NK-92 (cell line): ENCODE data around the gene CRB1.

ENCODE experiments used
- DNase-seq: peaks from one replicate; lab custom pipeline; 2025; ENCODE audit not compliant: unreplicated experiment; lab: John Stamatoyannopoulos, UW

Gene CRB1

GRCh38 chr1:197268012-197268411 lies at the start of gene CRB1:
Gene CRB1 (plus strand): TSS chr1:197268252. CDS start chr1:197268413, 161 bp downstream.
- DNase-seq, result no peak

GRCh38 chr1:197218857-197219256 lies 49.2 kb upstream of the CRB1 start:
- no peak for DNase-seq

- DNase-seq, result no peak
These were observed 45.9 kb upstream of the CRB1 start for GRCh38 chr1:197222025-197222685.

GRCh38 chr1:197222780-197223179 lies 45.3 kb upstream of the CRB1 start:
- no peak for DNase-seq

- no peak for DNase-seq
These were observed 43.9 kb upstream of the CRB1 start for GRCh38 chr1:197224160-197224559.

- no peak for DNase-seq
These were observed 42.4 kb upstream of the CRB1 start for GRCh38 chr1:197225611-197226010.

- DNase-seq, result no peak
These were observed 33.5 kb upstream of the CRB1 start for GRCh38 chr1:197234581-197234980.

- DNase-seq, result no peak
These were observed 32.7 kb upstream of the CRB1 start for GRCh38 chr1:197235355-197235754.

- no peak for DNase-seq
These were observed 20.6 kb upstream of the CRB1 start for GRCh38 chr1:197247465-197247864.

- no peak for DNase-seq
These were observed 18.7 kb upstream of the CRB1 start for GRCh38 chr1:197249324-197249723.

GRCh38 chr1:197250616-197251015 lies 17.4 kb upstream of the CRB1 start:
- no peak for DNase-seq

- DNase-seq, result no peak
These were observed 15.1 kb upstream of the CRB1 start for GRCh38 chr1:197252973-197253372.

GRCh38 chr1:197254866-197255265 lies 13.2 kb upstream of the CRB1 start:
- no peak for DNase-seq

- no peak for DNase-seq
These were observed 3.0 kb upstream of the CRB1 start for GRCh38 chr1:197264936-197265567.

- no peak for DNase-seq
These were observed 1.0 kb downstream of the CRB1 start for GRCh38 chr1:197269053-197269452.

- no peak for DNase-seq
These were observed 4.7 kb downstream of the CRB1 start for GRCh38 chr1:197272791-197273190.

- no peak for DNase-seq
These were observed 9.1 kb downstream of the CRB1 start for GRCh38 chr1:197277166-197277565.

- no peak for DNase-seq
These were observed 16.3 kb downstream of the CRB1 start for GRCh38 chr1:197284325-197284724.

GRCh38 chr1:197284966-197285365 lies 16.9 kb downstream of the CRB1 start:
- DNase-seq, result no peak

- no peak for DNase-seq
These were observed 17.6 kb downstream of the CRB1 start for GRCh38 chr1:197285526-197286205.

- no peak for DNase-seq
These were observed 18.6 kb downstream of the CRB1 start for GRCh38 chr1:197286634-197287033.

GRCh38 chr1:197287863-197288262 lies 19.8 kb downstream of the CRB1 start:
- no peak for DNase-seq
